Spleen (tissue), 7 donors: ENCODE measurements around the gene LDB2.

Experiments
- CTCF ChIP-seq, 11 experiments: fragments of 200-600 bp in 7 of 11; fragments of 450-650 bp in 4 of 11; sonication (generic) in 4 of 11; IDR thresholded peaks in 8 of 11; conservative IDR thresholded peaks in 3 of 11; 1 replicate in 7 of 11; 2 replicates in 4 of 11; pipeline versions ENCODE4 v1.4.0 to v1.8.0; 2016 to 2021; ENCODE audit warnings: antibody characterized with exemption in 11 of 11, inconsistent platforms in 4 of 11, mild to moderate bottlenecking in 1 of 11
- POLR2A ChIP-seq, 3 donors: fragments of 450-650 bp; IDR thresholded peaks; one replicate each; pipeline ENCODE4 v1.5.1; 2017; ENCODE audit warnings: antibody characterized with exemption in 3 of 3, mild to moderate bottlenecking in 1 of 3
- donor health status: DM: no; HTN: no; CAD: no; lungs with moderate emphysema.
- donor health status: DM: no; HTN: no; CAD: no.
- donor health status: DM: no; HTN: no; CAD: no.

- TF ChIP-seq CTCF (IDR thresholded peaks at IDR 0.05 in 8 of 11, conservative IDR thresholded peaks at IDR 0.05 in 3 of 11) (no peak), POLR2A (IDR thresholded peaks at IDR 0.05) (no peak)
Measured at GRCh38 chr4:16687845-16688244, 210.6 kb downstream of the LDB2 start.
